OCI-LY1 (cell line): ENCODE data around the gene ZMPSTE24.

Experiments
- H2AFZ ChIP-seq: fragments of 200-600 bp; sonication (generic), shearing (Covaris generic); 2 replicates; pipeline ENCODE4 v1.6.0; 2014; ENCODE audit warnings: antibody characterized with exemption, mild to moderate bottlenecking, low read length
- H3F3A ChIP-seq: fragments of 200-600 bp; sonication (generic), shearing (Covaris generic); 2 replicates; pipeline ENCODE4 v1.6.0; 2014; ENCODE audit warnings: mild to moderate bottlenecking, antibody characterized with exemption, low read length, moderate library complexity; ENCODE audit not compliant: insufficient read depth
- H3K27ac ChIP-seq: fragments of 200-600 bp; sonication (generic); 2 replicates; pipeline ENCODE4 v1.5.1; 2014; ENCODE audit warnings: low read length, mixed run types, mild to moderate bottlenecking, low read depth; ENCODE audit not compliant: poor library complexity, severe bottlenecking
- H3K27me3 ChIP-seq: fragments of 200-600 bp; sonication (generic); 2 replicates; pipeline ENCODE4 v1.6.0; 2014; ENCODE audit warnings: antibody characterized with exemption, mild to moderate bottlenecking, low read length, moderate library complexity; ENCODE audit not compliant: insufficient read depth
- H3K36me3 ChIP-seq: fragments of 200-600 bp; sonication (generic); 2 replicates; pipeline ENCODE4 v1.6.1; 2014; ENCODE audit warnings: mild to moderate bottlenecking, antibody characterized with exemption, low read length, moderate library complexity, mixed read lengths; ENCODE audit not compliant: insufficient read depth
- H3K4me1 ChIP-seq: fragments of 200-600 bp; sonication (generic); 2 replicates; pipeline ENCODE4 v1.5.1; 2014; ENCODE audit warnings: mild to moderate bottlenecking, low read length, moderate library complexity; ENCODE audit not compliant: insufficient read depth, severe bottlenecking
- H3K4me2 ChIP-seq: fragments of 200-600 bp; sonication (generic), shearing (Covaris generic); 2 replicates; pipeline ENCODE4 v1.6.1; 2014; ENCODE audit warnings: low read length
- H3K4me3 ChIP-seq: fragments of 200-600 bp; sonication (generic); 2 replicates; pipeline ENCODE4 v1.5.1; 2014; ENCODE audit warnings: low read length, low read depth, mild to moderate bottlenecking, mixed read lengths; ENCODE audit not compliant: poor library complexity, severe bottlenecking
- H3K79me2 ChIP-seq: fragments of 200-600 bp; shearing (Covaris generic); 2 replicates; pipeline ENCODE4 v1.6.1; 2016; ENCODE audit warnings: mixed run types, low read length, mixed read lengths; ENCODE audit not compliant: insufficient read depth
- H3K9ac ChIP-seq: fragments of 200-600 bp; sonication (generic), shearing (Covaris generic); 2 replicates; pipeline ENCODE4 v1.6.1; 2014; ENCODE audit warnings: mild to moderate bottlenecking, low read length, mixed read lengths
- H3K9me2 ChIP-seq: fragments of 200-600 bp; sonication (generic), shearing (Covaris generic); 2 replicates; pipeline ENCODE4 v1.6.1; 2014; ENCODE audit warnings: low read depth, mild to moderate bottlenecking, low read length, mixed read lengths
- H3K9me3 ChIP-seq: fragments of 200-600 bp; shearing (Covaris generic); 2 replicates; pipeline ENCODE4 v1.6.1; 2014; ENCODE audit warnings: low read length, mixed read lengths
- H4K20me1 ChIP-seq: fragments of 200-600 bp; sonication (generic), shearing (Covaris generic); 2 replicates; pipeline ENCODE4 v1.6.0; 2016; ENCODE audit warnings: mild to moderate bottlenecking, low read length; ENCODE audit not compliant: insufficient read depth
- CTCF ChIP-seq: fragments of 200-600 bp; sonication (generic), shearing (Covaris generic); IDR thresholded peaks from 2 replicates; pipeline ENCODE4 v1.5.1; 2017; ENCODE audit warnings: mild to moderate bottlenecking, antibody characterized with exemption, low read length, moderate library complexity, mixed read lengths
- EZH2 ChIP-seq: fragments of 200-600 bp; sonication (generic), shearing (Covaris generic); IDR thresholded peaks from 2 replicates; pipeline ENCODE4 v1.8.0; 2017; ENCODE audit warnings: borderline replicate concordance, mixed run types, mild to moderate bottlenecking, antibody characterized with exemption, low read length, moderate library complexity, mixed read lengths

ZMPSTE24 gene

DNA sequence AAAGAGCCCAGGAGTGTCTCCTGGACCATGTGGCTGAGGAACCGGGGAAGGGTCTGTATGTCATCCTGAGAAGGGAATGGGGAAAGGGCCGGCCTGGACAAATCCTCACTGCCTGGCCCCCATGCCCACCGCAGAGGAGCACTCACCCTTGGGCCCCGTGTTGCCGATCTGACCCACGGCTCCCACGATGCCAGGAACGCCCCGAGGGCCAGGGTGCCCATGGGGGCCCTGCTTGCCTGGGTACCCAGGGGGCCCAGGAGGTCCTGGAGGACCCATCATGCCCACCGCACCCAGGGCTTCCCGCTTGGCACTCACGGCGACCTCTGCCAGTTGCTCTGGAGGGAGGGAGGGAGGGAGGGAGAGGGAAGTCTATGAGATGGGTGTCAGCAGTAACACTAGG is 44.4 kb downstream of the ZMPSTE24 start:
- Histone ChIP-seq H4K20me1 (no peaks in the 10 kb centered on the region), H3K9me2 (no peaks in the 10 kb centered on the region), H3K9me3 (no peaks in the 10 kb centered on the region), H2AFZ (no peak overlapping the region), H3K4me2 (no peak overlapping the region), H3K36me3 (no peaks in the 10 kb centered on the region), H3K4me1 (no peaks in the 10 kb centered on the region), H3K27ac (no peak overlapping the region), H3K79me2 (no peaks in the 10 kb centered on the region), H3K4me3 (no peak overlapping the region), H3K9ac (no peak overlapping the region), H3K27me3 (no peaks in the 10 kb centered on the region), H3F3A (no peaks in the 10 kb centered on the region)
- TF ChIP-seq CTCF = no peak
- no peak for TF ChIP-seq EZH2

DNA sequence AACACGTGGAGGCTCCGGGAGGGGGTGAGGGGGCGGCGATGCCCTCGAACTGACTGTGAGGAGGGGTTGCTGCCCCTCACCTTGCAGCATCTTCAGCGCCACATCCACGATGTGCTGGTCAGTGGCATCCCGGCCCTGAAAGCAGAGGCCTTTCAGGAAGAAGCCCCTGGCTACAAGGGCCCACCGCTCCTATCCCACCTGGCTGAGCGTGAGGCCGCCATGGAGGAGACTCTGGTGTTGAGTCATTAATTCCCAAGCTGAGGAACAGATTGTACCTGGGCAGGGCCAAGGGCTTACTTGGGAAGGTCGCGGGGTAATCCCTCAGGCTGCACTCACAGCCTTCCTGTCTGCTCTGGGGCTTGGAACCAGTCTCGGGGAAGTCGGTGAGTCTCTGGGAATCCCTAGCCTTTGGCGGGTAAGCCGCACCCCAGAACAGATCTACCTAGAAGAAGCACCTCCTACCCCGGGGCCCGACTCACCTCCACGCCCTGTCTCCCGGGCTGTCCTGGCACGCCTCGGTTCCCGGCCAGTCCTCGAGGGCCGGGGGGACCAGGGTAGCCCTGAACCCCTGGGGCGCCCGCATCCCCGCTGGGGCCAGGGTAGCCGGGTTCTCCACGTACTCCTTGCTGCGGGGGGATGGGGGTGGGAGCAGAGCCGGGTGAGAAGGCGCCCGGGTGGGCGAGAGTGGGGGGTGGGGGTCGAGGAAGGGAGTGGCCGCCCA is 45.2 kb downstream of the ZMPSTE24 start:
- Histone ChIP-seq H3K9me2 (no peaks in the 10 kb centered on the region), H4K20me1 (no peaks in the 10 kb centered on the region), H3K4me3 (no peak overlapping the region), H3K4me2 (no peak overlapping the region), H2AFZ (no peak overlapping the region), H3K9ac (no peak overlapping the region), H3K36me3 (no peaks in the 10 kb centered on the region), H3F3A (no peaks in the 10 kb centered on the region), H3K27ac (no peak overlapping the region), H3K9me3 (no peaks in the 10 kb centered on the region), H3K79me2 (no peaks in the 10 kb centered on the region), H3K27me3 (no peaks in the 10 kb centered on the region), H3K4me1 (no peaks in the 10 kb centered on the region)
- TF ChIP-seq EZH2 (no peak), CTCF (no peak)

DNA sequence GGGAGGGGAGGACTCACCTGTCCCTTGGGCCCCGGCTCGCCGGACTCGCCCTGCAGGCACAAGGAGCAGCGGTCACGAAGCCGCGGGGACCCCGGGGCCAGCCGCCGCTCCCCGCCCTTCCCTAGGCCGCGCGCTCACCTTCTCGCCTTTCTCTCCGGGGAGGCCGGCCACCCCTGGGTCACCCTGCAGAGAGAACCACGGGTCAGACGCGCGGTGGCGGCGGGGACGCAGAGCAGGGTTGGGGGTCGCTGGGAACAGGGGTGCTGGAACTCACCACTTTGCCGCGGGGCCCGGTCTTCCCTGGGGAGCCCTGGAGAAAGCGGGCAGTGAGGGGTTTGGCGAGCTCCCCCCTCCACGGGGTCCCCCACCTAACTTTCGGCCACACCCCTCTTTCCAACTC is 45.8 kb downstream of the ZMPSTE24 start:
- Histone ChIP-seq H3K36me3 (no peaks in the 10 kb centered on the region), H2AFZ (no peak overlapping the region), H4K20me1 (no peaks in the 10 kb centered on the region), H3K9ac (no peak overlapping the region), H3K9me3 (no peaks in the 10 kb centered on the region), H3K4me1 (no peaks in the 10 kb centered on the region), H3K27me3 (no peaks in the 10 kb centered on the region), H3F3A (no peaks in the 10 kb centered on the region), H3K9me2 (no peaks in the 10 kb centered on the region), H3K79me2 (no peaks in the 10 kb centered on the region), H3K4me3 (no peak overlapping the region), H3K27ac (no peak overlapping the region), H3K4me2 (no peak overlapping the region)
- no peak for TF ChIP-seq EZH2
- no peak for TF ChIP-seq CTCF
